IgD-negative memory B cell (primary cell): ENCODE results near the gene GLRX2. TPM values are rescaled to one million over a fixed set of nuclear protein-coding genes. Genes with fewer than 3 reads are reported as not detected.

Experiments
- H3K27ac Mint-ChIP-seq, 3 donors: one replicate each; pipeline ENCODE4 v1.8.0; 2020 to 2022; ENCODE audit warnings: mild to moderate bottlenecking in 3 of 3, mixed read lengths in 3 of 3, moderate library complexity in 1 of 3
- H3K27me3 Mint-ChIP-seq: one replicate; pipeline ENCODE4 v1.8.0; 2021; ENCODE audit warnings: mixed read lengths
- H3K36me3 Mint-ChIP-seq: one replicate; pipeline ENCODE4 v1.8.0; 2020; ENCODE audit warnings: mild to moderate bottlenecking, mixed read lengths
- H3K4me1 Mint-ChIP-seq, 3 donors: one replicate each; pipeline ENCODE4 v1.8.0; 2020 to 2022; ENCODE audit warnings: mixed read lengths in 3 of 3, mild to moderate bottlenecking in 1 of 3
- H3K4me3 Mint-ChIP-seq, 4 donors: one replicate each; pipeline ENCODE4 v1.8.0; 2020 to 2022; ENCODE audit warnings: mild to moderate bottlenecking in 4 of 4, mixed read lengths in 4 of 4, moderate library complexity in 3 of 4
- H3K9me3 Mint-ChIP-seq, 3 donors: one replicate each; pipeline ENCODE4 v1.8.0; 2020 to 2021; ENCODE audit warnings: mixed read lengths in 3 of 3, mild to moderate bottlenecking in 1 of 3
- polyA plus RNA-seq: library from polyadenylated mRNA; unstranded; fragments of 300-500 nt; fragmentation: Illumina TruSeq; gene quantifications from one replicate; pipeline ENCODE4 v1.2.3, GENCODE V29; 2021

Gene GLRX2
- polyA plus RNA-seq, 1 donor from 2014 or later: 17.2 TPM

DNA sequence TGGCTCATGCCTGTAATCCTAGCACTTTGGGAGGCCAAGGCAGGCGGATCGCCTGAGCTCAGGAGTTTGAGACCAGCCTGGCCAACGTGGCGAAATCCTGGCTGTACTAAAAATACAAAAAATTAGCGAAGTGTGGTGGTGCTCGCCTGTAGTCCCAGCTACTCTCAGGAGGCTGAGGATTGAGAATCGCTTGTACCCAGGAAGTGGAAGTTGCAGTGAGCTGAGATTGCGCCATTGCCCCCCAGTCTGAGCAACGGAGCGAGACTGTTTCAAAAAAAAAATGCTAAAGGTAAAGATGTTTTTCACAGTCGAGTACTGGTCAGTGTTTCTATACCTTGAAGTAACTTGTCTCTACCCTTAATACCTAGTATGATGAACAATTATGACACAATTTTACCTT, 11.1 kb downstream of the GLRX2 start:
- Mint-ChIP-seq H3K27ac (peak overlapping the region in 1 of 3 donors; percentile 71), H3K4me3 (no peak overlapping the region), H3K9me3 (no peaks in the 10 kb centered on the region), H3K27me3 (no peaks in the 10 kb centered on the region), H3K4me1 (no peaks in the 10 kb centered on the region), H3K36me3 (peaks cover 4% of the 10 kb centered on the region)

DNA sequence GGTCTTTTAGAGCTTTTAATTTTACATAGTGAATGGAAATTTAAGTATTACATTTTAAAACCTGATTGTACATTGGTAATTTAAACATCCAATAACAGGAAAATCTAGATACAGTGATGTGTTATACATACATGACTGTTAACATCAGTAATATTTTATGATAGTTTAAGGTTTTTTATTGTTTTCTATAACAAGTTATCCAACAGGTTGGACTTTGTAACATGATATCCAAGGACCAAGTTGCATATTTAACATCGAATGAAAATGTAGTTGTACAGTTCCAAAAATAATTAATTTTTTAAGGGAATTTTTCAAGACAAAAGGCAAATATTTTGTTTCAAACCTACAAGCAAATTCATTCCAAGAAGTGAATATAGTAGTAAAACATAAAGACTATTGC, 14.3 kb downstream of the GLRX2 start:
- Mint-ChIP-seq H3K4me1 (no peaks in the 10 kb centered on the region), H3K4me3 (no peak overlapping the region), H3K27me3 (no peaks in the 10 kb centered on the region), H3K36me3 (peaks cover 3% of the 10 kb centered on the region), H3K9me3 (no peaks in the 10 kb centered on the region), H3K27ac (no peak overlapping the region)

- Mint-ChIP-seq H3K4me3 (no peak overlapping the region), H3K27ac (peak overlapping the region in 1 of 3 donors; percentile 88), H3K36me3 (no peaks in the 10 kb centered on the region), H3K9me3 (no peaks in the 10 kb centered on the region), H3K27me3 (no peaks in the 10 kb centered on the region), H3K4me1 (peaks cover 0 to 5% (median 1%) of the 10 kb centered on the region in 3 donors)
Observed at GRCh38 chr1:193087893-193088292, 17.3 kb downstream of the GLRX2 start.

DNA sequence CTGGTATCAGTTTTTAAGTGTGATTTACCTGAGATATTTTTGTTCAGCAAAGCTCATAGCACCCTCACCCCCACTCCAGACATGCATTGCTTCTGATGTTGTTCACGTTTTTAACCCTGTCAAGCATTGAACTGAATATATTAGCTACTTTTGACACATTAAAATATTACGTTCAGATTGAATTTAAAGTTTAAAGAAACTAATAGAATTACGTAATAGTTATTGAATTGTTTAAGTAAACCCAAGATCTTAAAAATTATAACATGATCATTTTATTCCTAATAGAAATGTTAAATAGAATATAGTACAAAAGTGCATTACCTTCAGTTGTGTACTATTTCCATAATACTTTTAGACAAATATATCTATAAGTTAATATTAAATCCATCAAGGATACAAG, 18.9 kb downstream of the GLRX2 start:
- Mint-ChIP-seq H3K27me3 (no peaks in the 10 kb centered on the region), H3K4me1 (peaks cover 0 to 5% (median 1%) of the 10 kb centered on the region in 3 donors), H3K27ac (no peak overlapping the region), H3K9me3 (no peaks in the 10 kb centered on the region), H3K36me3 (peaks cover 5% of the 10 kb centered on the region), H3K4me3 (no peak overlapping the region)

DNA sequence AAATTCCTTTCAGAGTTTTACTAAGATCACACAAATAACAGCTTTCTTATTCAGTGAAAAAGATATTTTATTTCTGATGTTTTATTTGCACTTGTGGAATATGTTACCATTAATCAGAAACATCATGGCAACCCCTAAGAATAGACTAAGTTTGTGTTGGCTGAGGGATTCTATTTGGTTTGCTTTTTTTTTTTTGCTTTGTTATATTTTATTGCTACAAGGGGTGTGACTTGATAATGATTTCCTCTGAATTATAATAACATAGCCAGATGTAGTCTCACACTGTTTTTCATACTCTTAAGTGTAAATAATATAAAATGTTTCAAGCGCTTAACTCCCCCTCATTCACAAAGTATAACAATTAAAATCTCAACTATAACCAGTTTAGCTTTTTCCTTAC, 20.0 kb downstream of the GLRX2 start:
- H3K27ac Mint-ChIP-seq: no peak overlapping the region
- H3K9me3 Mint-ChIP-seq: no peaks in the 10 kb centered on the region
- H3K4me3 Mint-ChIP-seq: no peak overlapping the region
- peaks cover 5% of the 10 kb centered on the region for H3K36me3 Mint-ChIP-seq
- H3K4me1 Mint-ChIP-seq: peaks cover 3 to 5% (median 4%) of the 10 kb centered on the region in 3 donors
- H3K27me3 Mint-ChIP-seq: no peaks in the 10 kb centered on the region

GRCh38 chr1:193083365-193084088, 21.7 kb downstream of the GLRX2 start:
- Mint-ChIP-seq H3K27me3 (no peaks in the 10 kb centered on the region), H3K9me3 (no peaks in the 10 kb centered on the region), H3K4me1 (peaks cover 3 to 6% (median 5%) of the 10 kb centered on the region in 3 donors), H3K27ac (peak overlapping the region; percentile 9 to 69 (median 18)), H3K4me3 (no peak overlapping the region), H3K36me3 (peaks cover 8% of the 10 kb centered on the region)

- H3K4me3 Mint-ChIP-seq: no peak overlapping the region
- H3K27me3 Mint-ChIP-seq: no peaks in the 10 kb centered on the region
- peaks cover 15% of the 10 kb centered on the region for H3K36me3 Mint-ChIP-seq
- no peak overlapping the region for H3K27ac Mint-ChIP-seq
- H3K9me3 Mint-ChIP-seq: no peaks in the 10 kb centered on the region
- peaks cover 3 to 8% (median 6%) of the 10 kb centered on the region in 3 donors for H3K4me1 Mint-ChIP-seq
Observed at GRCh38 chr1:193079187-193079586, 26.0 kb downstream of the GLRX2 start.

DNA sequence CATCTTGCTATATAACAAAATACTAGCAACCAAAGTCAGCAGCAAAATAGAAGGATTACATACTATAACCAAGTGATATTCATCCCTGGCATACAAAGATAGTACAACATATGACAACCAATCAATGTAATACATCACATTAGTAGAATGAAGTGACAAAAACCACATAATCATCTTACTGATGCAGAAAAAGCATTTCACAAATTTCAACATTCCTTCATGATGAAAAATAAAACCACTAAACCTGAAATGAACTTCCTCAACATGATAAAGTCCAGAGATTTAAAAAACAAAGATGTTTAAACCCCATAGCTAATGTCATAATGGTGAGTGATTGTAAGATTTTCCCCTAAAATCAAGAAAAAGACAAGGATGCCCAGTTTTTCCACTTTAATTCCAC, 27.2 kb downstream of the GLRX2 start:
- peaks cover 15% of the 10 kb centered on the region for H3K36me3 Mint-ChIP-seq
- H3K9me3 Mint-ChIP-seq: no peaks in the 10 kb centered on the region
- H3K27me3 Mint-ChIP-seq: no peaks in the 10 kb centered on the region
- peaks cover 1 to 7% (median 3%) of the 10 kb centered on the region in 3 donors for H3K4me1 Mint-ChIP-seq
- no peak overlapping the region for H3K4me3 Mint-ChIP-seq
- no peak overlapping the region for H3K27ac Mint-ChIP-seq

- Mint-ChIP-seq H3K9me3 (no peaks in the 10 kb centered on the region), H3K27ac (peak overlapping the region in 1 of 3 donors; percentile 64), H3K4me1 (peaks cover 32 to 39% (median 37%) of the 10 kb centered on the region in 3 donors), H3K4me3 (peak overlapping the region in 2 of 4 donors; percentile 47 to 61), H3K27me3 (no peaks in the 10 kb centered on the region), H3K36me3 (peaks cover 1% of the 10 kb centered on the region)
Observed at GRCh38 chr1:193070942-193071341, 34.3 kb downstream of the GLRX2 start.

DNA sequence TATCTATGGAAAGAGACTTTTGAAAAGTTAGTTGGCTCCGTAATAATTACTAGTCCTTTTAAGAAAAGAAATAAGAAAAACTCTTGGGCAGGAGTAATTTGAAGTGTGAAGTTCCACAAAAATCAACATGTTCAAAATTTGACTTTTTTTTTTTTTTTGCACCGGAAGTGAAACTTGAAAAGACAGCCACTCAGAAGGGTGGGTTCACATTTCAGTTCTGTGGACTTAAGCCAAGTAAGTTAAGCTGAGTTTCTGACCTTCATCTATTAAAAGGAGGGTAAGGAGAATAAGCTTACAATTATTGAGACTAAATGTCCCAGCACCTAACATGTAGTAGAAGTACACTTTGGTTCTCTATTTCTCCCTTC, 34.8 kb downstream of the GLRX2 start:
- no peaks in the 10 kb centered on the region for H3K9me3 Mint-ChIP-seq

DNA sequence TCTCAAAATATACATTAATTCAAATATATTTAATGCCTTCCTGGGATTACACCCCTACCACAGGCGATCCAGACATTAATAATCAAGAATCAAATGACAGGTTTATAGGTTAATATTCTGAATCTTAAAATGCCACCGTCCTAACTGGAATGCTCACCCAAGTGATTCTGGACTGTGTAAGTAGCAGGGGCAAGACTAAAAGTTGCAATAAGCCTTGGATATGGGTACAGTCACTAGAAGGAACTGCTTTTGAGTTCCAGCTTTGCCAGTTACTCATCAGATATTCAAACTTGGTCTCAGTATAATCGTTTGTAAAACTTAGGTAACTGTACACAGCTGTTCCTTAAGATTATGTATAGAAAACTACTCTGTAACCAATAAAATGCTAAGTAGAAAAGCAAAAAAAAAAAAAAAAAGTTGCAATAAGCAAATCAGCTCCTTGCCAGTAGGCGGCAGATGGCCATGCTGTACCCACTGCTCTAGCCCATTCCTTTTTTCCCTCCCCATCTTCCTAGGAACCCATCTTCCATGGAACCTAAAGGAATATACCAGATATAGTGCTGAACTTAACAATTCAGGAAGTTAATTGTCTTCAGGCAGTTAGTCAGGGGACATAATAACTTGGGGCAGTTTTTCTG, 35.3 kb downstream of the GLRX2 start:
- H3K27ac Mint-ChIP-seq: peak overlapping the region in 2 of 3 donors; percentile 55 to 92
- H3K4me1 Mint-ChIP-seq: peaks cover 32 to 49% (median 42%) of the 10 kb centered on the region in 3 donors
- peak overlapping the region in 3 of 4 donors; percentile 21 to 43 (median 27) for H3K4me3 Mint-ChIP-seq
- H3K36me3 Mint-ChIP-seq: peaks cover 1% of the 10 kb centered on the region
- no peaks in the 10 kb centered on the region for H3K27me3 Mint-ChIP-seq
- no peaks in the 10 kb centered on the region for H3K9me3 Mint-ChIP-seq

More for the DNA sequence above, 34.8 kb downstream of the GLRX2 start:
- Mint-ChIP-seq H3K4me1 (peaks cover 32 to 44% (median 39%) of the 10 kb centered on the region in 3 donors), H3K27me3 (no peaks in the 10 kb centered on the region), H3K4me3 (peak overlapping the region in 3 of 4 donors; percentile 27 to 57 (median 43)), H3K36me3 (peaks cover 1% of the 10 kb centered on the region), H3K27ac (peak overlapping the region in 2 of 3 donors; percentile 55 to 92)

DNA sequence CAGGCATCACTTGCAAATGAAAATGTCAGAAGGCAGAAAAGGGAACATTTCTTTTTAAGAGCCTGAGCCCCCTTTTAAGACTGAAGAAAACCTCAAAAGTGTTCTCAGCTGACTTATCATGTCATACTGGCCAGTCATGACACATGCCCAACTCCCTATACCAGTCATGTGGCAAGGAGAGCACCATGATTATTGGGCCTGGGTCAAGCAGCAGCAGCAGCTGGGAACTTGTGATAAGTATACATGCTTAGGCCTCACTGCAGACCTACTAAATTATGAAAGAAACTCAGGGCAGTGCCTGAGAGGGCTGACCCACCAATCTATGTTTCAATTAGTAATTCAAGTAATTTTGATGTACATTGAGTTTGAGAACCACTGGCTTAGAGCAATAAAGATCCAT, 37.2 kb downstream of the GLRX2 start:
- peaks cover 33 to 53% (median 49%) of the 10 kb centered on the region in 3 donors for H3K4me1 Mint-ChIP-seq
- H3K27ac Mint-ChIP-seq: peak overlapping the region in 1 of 3 donors; percentile 92
- H3K27me3 Mint-ChIP-seq: no peaks in the 10 kb centered on the region
- no peaks in the 10 kb centered on the region for H3K9me3 Mint-ChIP-seq
- no peaks in the 10 kb centered on the region for H3K36me3 Mint-ChIP-seq
- H3K4me3 Mint-ChIP-seq: no peak overlapping the region

- Mint-ChIP-seq H3K4me1 (peaks cover 36 to 58% (median 51%) of the 10 kb centered on the region in 3 donors), H3K27ac (peak overlapping the region in 2 of 3 donors; percentile 4 to 17), H3K4me3 (peak overlapping the region in 3 of 4 donors; percentile 18 to 41 (median 30)), H3K27me3 (no peaks in the 10 kb centered on the region), H3K9me3 (no peaks in the 10 kb centered on the region), H3K36me3 (no peaks in the 10 kb centered on the region)
Observed at GRCh38 chr1:193066606-193067005, 38.6 kb downstream of the GLRX2 start.

GRCh38 chr1:193065954-193066353, 39.3 kb downstream of the GLRX2 start:
- Mint-ChIP-seq H3K9me3 (no peaks in the 10 kb centered on the region), H3K4me1 (peaks cover 33 to 59% (median 53%) of the 10 kb centered on the region in 3 donors), H3K4me3 (peak overlapping the region in 1 of 4 donors; percentile 18), H3K27me3 (no peaks in the 10 kb centered on the region), H3K36me3 (no peaks in the 10 kb centered on the region), H3K27ac (peak overlapping the region; percentile 4 to 43 (median 17))

DNA sequence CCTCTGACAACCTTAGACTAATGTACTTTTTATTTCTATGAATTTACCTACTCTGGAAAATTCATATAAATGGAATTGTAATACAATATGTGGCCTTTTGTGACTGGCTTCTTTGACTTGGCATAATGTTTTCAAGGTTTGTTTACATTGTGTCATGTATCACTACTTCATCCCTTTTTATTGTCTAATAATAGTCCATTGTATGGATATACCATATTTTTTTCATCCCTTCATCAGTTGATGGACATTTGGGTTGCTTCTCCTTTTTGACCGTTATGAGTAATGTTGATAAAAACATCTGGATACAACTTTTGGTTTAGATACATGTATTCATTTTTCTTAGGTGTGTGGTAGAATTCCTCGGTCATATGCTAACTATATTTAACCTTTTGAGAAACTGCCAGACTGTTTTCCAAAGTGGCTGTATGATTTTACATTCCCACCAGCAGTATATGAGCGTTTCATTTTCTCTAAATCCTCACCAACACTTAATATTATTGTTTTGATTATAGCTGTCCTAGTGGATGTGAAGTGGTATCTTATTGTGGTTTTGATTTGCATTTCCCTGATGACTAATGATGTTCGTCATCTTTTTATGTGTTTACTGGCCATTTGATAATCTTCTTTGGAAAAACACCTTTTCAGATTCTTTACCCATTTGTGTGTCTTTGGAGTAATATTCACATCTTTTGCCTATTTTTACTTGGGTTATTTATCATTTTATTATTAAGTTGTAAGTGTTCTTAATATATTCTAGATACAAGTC, 42.3 kb downstream of the GLRX2 start:
- Mint-ChIP-seq H3K27me3 (no peaks in the 10 kb centered on the region), H3K36me3 (no peaks in the 10 kb centered on the region), H3K9me3 (no peaks in the 10 kb centered on the region), H3K27ac (peak overlapping the region in 1 of 3 donors; percentile 31), H3K4me3 (peak overlapping the region in 1 of 4 donors; percentile 64), H3K4me1 (peaks cover 29 to 59% (median 56%) of the 10 kb centered on the region in 3 donors)
